DND-41 (cell line): Measurements from ENCODE around the gene GPC6.

Experiments used
- CTCF ChIP-seq: IDR thresholded peaks from 2 replicates; pipeline ENCODE4 v1.5.1; 2012; ENCODE audit warnings: borderline replicate concordance, low read length, moderate library complexity, mild to moderate bottlenecking; ENCODE audit not compliant: poor library complexity, severe bottlenecking; ENCODE audit errors: extremely low read depth
- EZH2 ChIP-seq: IDR thresholded peaks from 3 replicates; pipeline ENCODE4 v1.6.1; 2012; ENCODE audit warnings: borderline replicate concordance, low read depth, mild to moderate bottlenecking, moderate library complexity, low read length, inconsistent platforms; ENCODE audit not compliant: severe bottlenecking

GRCh38 chr13:93758575-93758974, 532.0 kb downstream of the GPC6 start:
- no peak for TF ChIP-seq CTCF
- TF ChIP-seq EZH2, result no peak
